Gastroesophageal sphincter (tissue), 4 donors: ENCODE results near the gene OR2A1. TPM values are rescaled to one million over a fixed set of nuclear protein-coding genes. Genes with fewer than 3 reads are reported as not detected.
"Not testable (repeated sequence)": the region's sequence is repeated elsewhere in the genome, so short reads cannot be mapped to it uniquely, and the experiment has no call there.

Experiments used
- ATAC-seq: fragments of 150-250 bp; one replicate; pipeline ENCODE4 v1.9.1; 2016; ENCODE audit warnings: mild to moderate bottlenecking, moderate library complexity
- H3K27ac ChIP-seq, 4 donors: fragments of 200-600 bp; sonication (generic) in 3 of 4; 1 replicate in 3 of 4; 2 replicates in 1 of 4; pipeline ENCODE4 v1.5.1; 2016 to 2019
- H3K27me3 ChIP-seq: fragments of 200-600 bp; sonication (generic); one replicate; pipeline ENCODE4 v1.5.1; 2019
- H3K36me3 ChIP-seq, 2 donors: fragments of 200-600 bp; sonication (generic); one replicate each; pipeline ENCODE4 v1.5.1; 2019; ENCODE audit warnings: control low read depth in 1 of 2
- H3K4me1 ChIP-seq, 3 donors: fragments of 200-600 bp; sonication (generic); 1 replicate in 2 of 3; 2 replicates in 1 of 3; pipeline ENCODE4 v1.5.1; 2016 to 2019; ENCODE audit warnings: control low read depth in 2 of 3
- H3K4me3 ChIP-seq, 2 donors: fragments of 200-600 bp; sonication (generic); one replicate each; pipeline ENCODE4 v1.5.1; 2019; ENCODE audit warnings: mild to moderate bottlenecking in 1 of 2, moderate library complexity in 1 of 2
- H3K9me3 ChIP-seq, 3 donors: fragments of 200-600 bp; sonication (generic); one replicate each; pipeline ENCODE4 v1.5.1; 2017 to 2019; ENCODE audit warnings: control low read depth in 2 of 3
- WGBS, 2 donors: methylation state at CpG; one replicate each; pipeline ENCODE4 v1.1.5; 2018; ENCODE audit warnings: low coverage in 1 of 2; 5-methylcytosine and 5-hydroxymethylcytosine counted together
- total RNA-seq, 4 donors: library from RNA; depleted of rRNA; stranded (reverse); fragments of >200 nt; gene quantifications; one replicate each; pipeline ENCODE4 v1.1.0, GENCODE V29; 2016
- TF ChIP-seq, protein P1 (sequence below), 4 experiments: fragments of 200-600 bp in 2 of 4; fragments of 450-650 bp in 2 of 4; sonication (generic) in 1 of 4; IDR thresholded peaks; one replicate each; pipeline ENCODE4 v1.5.1; 2017 to 2019; ENCODE audit warnings: antibody characterized with exemption in 4 of 4, mild to moderate bottlenecking in 2 of 4, moderate library complexity in 2 of 4

Gene OR2A1
- total RNA-seq, 4 donors from 2014 or later = 0.13 to 0.42 TPM; not detected in 2

DNA sequence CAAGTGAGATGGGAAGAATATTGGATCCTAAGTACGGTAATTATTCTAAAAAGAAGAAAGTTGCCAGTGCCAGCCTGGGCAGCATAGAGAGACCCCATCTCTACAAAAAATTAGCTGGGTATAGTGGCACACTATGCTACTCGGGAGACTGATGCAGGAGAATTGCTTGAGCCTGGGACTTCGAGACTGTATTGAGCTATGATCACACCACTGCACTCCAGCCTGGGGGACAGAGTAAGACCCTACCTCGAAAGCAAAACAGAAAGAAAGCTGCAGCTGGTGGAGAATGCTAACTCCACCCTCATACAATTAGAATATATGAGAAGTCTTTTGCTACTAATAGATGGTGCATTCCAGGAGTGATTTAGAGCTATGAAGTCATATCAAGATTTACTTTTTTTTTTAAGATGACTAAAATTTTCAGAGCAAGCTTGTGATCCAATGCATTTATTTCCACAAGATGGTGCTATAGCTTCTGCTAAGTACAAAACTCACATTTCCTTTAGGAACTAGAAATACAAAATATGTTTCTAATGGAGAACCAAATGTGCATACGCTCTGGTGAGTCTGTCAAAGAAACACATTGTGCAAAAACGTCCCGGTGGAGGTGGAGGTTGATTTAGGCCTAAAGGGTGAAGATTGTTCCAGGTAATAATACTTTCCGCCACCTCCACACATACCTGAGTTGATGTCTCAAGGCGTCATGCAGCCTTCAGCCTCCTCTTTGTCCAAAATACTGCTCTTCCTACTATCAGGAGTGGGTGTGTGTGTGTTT, 19.2 kb downstream of the OR2A1 start:
- TF ChIP-seq, protein P1, sequence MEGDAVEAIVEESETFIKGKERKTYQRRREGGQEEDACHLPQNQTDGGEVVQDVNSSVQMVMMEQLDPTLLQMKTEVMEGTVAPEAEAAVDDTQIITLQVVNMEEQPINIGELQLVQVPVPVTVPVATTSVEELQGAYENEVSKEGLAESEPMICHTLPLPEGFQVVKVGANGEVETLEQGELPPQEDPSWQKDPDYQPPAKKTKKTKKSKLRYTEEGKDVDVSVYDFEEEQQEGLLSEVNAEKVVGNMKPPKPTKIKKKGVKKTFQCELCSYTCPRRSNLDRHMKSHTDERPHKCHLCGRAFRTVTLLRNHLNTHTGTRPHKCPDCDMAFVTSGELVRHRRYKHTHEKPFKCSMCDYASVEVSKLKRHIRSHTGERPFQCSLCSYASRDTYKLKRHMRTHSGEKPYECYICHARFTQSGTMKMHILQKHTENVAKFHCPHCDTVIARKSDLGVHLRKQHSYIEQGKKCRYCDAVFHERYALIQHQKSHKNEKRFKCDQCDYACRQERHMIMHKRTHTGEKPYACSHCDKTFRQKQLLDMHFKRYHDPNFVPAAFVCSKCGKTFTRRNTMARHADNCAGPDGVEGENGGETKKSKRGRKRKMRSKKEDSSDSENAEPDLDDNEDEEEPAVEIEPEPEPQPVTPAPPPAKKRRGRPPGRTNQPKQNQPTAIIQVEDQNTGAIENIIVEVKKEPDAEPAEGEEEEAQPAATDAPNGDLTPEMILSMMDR (IDR thresholded peaks at IDR 0.05) = peak in 1 of 4 experiments; percentile 12
- 100% methylated on average over 1 of the region's 9 CpGs for WGBS, 2 donors
- H3K4me1 ChIP-seq, H3K27ac ChIP-seq, H3K4me3 ChIP-seq, H3K9me3 ChIP-seq, H3K27me3 ChIP-seq, H3K36me3 ChIP-seq: not testable (repeated sequence)
- peak; percentile 22 for ATAC-seq

DNA sequence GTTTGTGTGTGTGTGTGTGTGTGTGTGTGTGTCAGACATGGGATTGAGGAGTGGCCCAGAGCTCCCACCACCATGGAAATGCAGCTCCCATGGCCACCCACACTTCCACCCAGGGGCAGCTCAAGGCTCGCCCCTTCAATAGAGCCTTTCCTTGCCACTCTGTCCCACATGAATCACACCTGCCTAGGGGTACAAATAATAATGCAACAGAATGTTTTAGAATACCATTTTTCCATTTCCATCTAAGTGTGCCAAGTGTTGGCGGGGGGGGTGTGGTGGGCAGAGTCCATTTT, 19.7 kb downstream of the OR2A1 start:
- not testable (repeated sequence) for H3K4me1 ChIP-seq, H3K27me3 ChIP-seq, H3K4me3 ChIP-seq, H3K36me3 ChIP-seq, H3K27ac ChIP-seq, H3K9me3 ChIP-seq
- ATAC-seq = peak; percentile 25
- WGBS, 2 donors = 88% methylated on average over 1 of the region's 2 CpGs; no CpG with 5 or more reads in 1 of the 2 donors

DNA sequence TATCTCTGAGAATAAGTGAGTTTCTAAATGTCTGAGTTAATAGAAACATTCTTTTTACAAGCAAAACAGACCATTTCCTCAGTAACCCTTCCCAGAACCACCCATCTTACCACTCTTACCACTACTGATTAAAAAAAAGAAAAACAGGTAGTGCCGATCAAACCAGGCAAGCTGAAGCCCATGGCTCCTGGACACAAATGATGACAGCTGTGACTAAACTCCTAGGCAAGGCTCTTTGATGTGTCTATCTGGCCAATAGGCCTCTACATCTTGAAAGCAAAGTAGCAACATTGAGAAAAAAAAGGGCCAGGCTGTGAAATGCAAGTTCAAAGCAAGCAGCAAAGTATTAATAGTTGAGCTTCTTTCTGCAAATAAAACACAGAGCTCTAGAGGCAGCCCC, 36.4 kb downstream of the OR2A1 start:
- ATAC-seq, H3K4me1 ChIP-seq, H3K4me3 ChIP-seq, H3K27me3 ChIP-seq, H3K9me3 ChIP-seq, H3K36me3 ChIP-seq, H3K27ac ChIP-seq: not testable (repeated sequence)
- no CpG with 5 or more reads among the region's 1 CpG for WGBS, 2 donors

DNA sequence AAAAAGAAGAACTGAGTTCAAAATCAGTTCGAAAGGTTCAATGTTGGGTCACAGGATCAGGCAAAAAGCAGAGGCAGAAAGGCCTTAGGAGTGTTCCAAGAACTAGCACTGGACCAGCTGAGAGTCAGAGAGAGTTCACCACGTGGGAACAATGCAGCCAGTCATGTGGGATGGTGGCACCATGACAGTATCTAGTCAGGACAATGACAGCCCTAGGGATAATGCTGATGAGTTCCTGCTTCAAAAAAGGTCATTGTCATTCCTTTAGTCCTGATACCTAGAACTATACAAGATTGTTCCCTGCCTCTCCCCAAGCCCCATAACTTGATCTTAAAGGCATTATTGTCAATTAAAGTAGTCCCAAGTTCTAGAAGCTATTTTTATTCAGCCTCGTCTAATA, 39.4 kb downstream of the OR2A1 start:
- H3K36me3 ChIP-seq, H3K4me3 ChIP-seq, H3K4me1 ChIP-seq, ATAC-seq, H3K27me3 ChIP-seq, H3K27ac ChIP-seq, H3K9me3 ChIP-seq: not testable (repeated sequence)
- WGBS, 2 donors = 40 to 70% methylated on average over 1 of the region's 3 CpGs

DNA sequence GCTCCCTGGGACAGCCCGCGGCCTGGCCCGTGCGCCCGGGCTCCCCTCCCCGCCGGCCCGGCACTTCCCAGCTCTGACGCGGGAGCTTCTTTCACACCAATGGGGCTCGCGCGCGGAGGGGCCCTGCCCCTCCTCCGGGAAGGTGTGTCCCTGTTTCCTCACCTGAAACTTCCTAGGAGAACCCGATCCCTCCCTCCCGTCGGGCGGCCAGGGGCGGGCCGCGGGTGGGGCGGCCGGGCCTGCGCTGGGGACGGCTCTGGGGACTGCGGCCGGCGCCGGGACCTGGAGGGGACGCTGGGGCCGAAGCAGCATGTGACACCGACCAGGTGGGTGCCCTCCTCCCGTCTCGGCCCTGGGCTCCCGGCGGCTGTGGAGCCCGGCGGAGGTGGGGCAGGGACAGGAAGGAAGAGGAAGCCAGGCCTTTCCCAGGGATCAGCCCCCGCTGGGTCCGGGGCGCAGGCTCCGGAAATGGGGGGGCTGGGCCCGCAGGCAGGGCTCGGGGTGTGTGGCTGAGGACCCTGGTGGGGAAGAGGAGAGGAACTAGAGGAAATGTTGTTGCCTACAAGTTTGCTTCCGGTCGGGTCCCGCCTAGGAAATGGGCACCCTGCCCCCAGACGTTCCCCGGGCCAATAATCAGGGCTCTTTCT, 43.1 kb downstream of the OR2A1 start, which contains the start of gene ARHGEF5:
TSS of gene ARHGEF5 (plus strand) at position 227 of the 647 bp plus-strand sequence. CDS start 7,268 bp downstream, outside the sequence.
- H3K36me3 ChIP-seq, H3K4me1 ChIP-seq, H3K9me3 ChIP-seq, H3K27me3 ChIP-seq, H3K27ac ChIP-seq: not testable (repeated sequence)
- peak within 1 kb of the TSS in 1 of 2 donors; percentile 24 for H3K4me3 ChIP-seq
- no CpG with 5 or more reads among the region's 50 CpGs for WGBS, 2 donors
- peak; percentile 83 for ATAC-seq

DNA sequence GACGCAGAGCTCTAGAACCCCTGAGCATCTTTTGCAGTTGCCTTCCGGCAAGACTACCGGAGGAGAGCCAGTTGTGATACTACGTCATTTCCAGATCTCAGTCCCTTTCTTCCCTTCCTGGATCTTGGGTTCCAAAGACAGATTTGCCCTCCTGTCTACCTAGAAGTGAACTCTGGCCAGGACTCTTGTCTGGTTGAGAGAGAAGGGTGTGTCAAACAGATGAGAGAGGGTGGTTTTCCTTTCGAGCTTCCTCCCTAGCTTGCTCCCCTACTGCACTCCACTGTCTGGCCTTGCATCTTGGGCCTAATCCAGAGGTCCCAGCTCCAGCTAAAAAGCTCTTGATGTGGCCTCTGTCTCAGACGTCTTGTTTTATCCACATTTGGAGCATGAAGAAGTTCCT, 44.0 kb downstream of the OR2A1 start:
- not testable (repeated sequence) for H3K9me3 ChIP-seq, ATAC-seq, H3K4me1 ChIP-seq, H3K4me3 ChIP-seq, H3K36me3 ChIP-seq, H3K27me3 ChIP-seq, H3K27ac ChIP-seq
- WGBS, 2 donors = no CpG with 5 or more reads among the region's 6 CpGs

DNA sequence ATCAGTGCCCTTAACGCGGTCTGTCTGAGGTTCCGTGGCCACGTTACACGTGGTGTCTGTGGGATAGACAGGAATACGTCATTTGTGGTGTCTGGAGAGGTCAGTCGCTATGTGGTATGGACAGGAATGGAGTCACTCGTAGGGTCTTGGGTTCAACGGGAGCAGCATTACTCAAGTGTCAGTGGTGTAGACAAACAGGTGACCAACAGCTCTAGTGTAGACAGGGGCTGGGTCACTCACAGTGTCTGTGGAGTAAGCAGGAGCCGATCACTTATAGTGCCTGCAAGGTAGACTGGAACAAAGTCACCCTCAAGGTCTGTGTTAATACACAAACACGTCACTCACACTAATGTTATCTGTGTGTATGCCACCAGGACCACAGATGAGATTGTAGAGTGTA, 44.6 kb downstream of the OR2A1 start:
- WGBS, 2 donors = no CpG with 5 or more reads among the region's 11 CpGs
- ATAC-seq = not testable (repeated sequence)

DNA sequence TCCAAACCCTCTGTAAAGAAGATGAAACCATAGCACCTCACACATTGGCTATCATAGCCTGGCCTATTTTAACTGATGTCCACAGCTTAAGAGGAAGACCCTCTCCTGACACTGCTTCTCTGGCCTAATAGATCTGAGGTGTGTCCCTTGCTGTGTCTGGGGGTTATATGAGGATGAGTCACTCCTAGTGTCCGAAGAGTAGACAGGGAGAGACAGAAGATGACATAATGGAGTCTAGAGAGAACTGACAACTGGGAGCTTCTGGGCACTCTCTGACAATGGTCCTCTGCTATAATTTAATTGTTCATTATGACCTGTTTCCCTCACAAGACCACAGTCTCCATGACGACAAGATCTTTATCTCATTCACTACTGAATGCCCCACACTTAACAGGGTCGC, 49.8 kb downstream of the OR2A1 start:
- not testable (repeated sequence) for H3K9me3 ChIP-seq, H3K36me3 ChIP-seq, ATAC-seq, H3K4me3 ChIP-seq, H3K27me3 ChIP-seq, H3K4me1 ChIP-seq, H3K27ac ChIP-seq
- WGBS, 2 donors = no CpG with 5 or more reads among the region's 3 CpGs

More for the DNA sequence above, 44.6 kb downstream of the OR2A1 start:
- not testable (repeated sequence) for H3K36me3 ChIP-seq, H3K4me3 ChIP-seq, H3K27ac ChIP-seq, H3K9me3 ChIP-seq, H3K27me3 ChIP-seq, H3K4me1 ChIP-seq

DNA sequence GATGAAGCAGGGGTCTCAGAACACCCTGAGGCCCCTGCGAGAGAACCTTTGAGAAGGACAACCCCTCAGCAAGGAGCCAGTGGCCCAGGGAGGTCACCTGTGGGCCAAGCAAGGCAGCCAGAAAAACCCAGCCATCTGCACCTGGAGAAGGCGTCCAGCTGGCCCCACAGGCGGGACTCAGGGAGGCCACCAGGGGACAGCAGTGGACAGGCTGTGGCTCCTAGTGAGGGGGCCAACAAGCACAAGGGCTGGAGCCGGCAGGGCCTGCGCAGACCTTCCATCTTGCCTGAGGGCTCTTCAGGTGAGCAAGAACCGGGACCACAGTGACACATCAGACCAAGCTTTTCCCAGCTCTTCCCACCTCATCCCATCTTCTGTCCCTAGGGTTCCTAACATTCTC, 53.3 kb downstream of the OR2A1 start:
- not testable (repeated sequence) for H3K4me3 ChIP-seq, H3K9me3 ChIP-seq, H3K27ac ChIP-seq, H3K36me3 ChIP-seq, H3K4me1 ChIP-seq, ATAC-seq, H3K27me3 ChIP-seq
- WGBS, 2 donors = no CpG with 5 or more reads among the region's 6 CpGs

DNA sequence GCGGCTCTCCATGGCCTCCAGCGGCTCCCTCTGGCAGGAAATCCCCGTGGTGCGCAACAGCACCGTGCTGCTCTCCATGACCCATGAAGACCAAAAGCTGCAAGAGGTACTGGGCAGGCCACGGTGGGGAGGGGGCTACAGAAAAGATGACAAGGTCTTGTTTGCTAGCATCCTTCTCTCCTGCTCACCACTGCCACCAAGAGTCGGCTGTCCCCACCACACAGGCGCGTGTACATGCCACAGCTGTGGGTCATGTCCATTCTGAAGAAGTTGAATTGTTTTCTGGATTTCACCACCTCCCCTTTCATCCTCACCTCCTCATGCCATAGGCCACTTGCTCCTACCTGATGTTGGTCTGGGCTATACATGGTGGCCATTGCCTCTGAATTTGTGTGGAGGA, 55.0 kb downstream of the OR2A1 start:
- ATAC-seq, H3K4me3 ChIP-seq, H3K4me1 ChIP-seq, H3K27ac ChIP-seq, H3K27me3 ChIP-seq, H3K9me3 ChIP-seq, H3K36me3 ChIP-seq: not testable (repeated sequence)
- no CpG with 5 or more reads among the region's 9 CpGs for WGBS, 2 donors

DNA sequence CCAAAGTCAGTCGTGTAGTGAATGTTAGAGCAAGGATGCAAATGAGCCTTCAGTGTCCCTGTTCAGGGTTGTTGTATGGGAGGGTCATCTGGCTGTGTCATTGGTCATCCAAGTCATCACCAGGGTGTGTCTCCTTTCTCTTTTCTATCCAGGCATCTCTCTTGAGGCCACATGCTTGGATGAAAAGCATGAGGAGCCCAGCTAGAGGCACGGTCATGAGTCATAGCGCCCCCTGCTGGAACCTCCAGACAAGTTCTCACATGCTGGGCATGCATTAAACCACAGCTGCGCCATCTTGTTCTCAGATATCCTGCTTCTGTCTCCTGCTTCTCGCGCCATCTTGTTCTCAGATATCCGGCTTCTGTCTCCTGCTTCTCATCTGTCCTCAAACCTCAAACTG, 57.0 kb downstream of the OR2A1 start:
- WGBS, 2 donors = no CpG with 5 or more reads among the region's 7 CpGs
- not testable (repeated sequence) for ATAC-seq, H3K27ac ChIP-seq, H3K4me1 ChIP-seq, H3K36me3 ChIP-seq, H3K27me3 ChIP-seq, H3K9me3 ChIP-seq, H3K4me3 ChIP-seq
